Measurements from ENCODE around the gene ACTN4. TPM values are rescaled to one million over a fixed set of nuclear protein-coding genes. Genes with fewer than 3 reads are reported as not detected.
"Not testable (repeated sequence)": the region's sequence is repeated elsewhere in the genome, so short reads cannot be mapped to it uniquely, and the experiment has no call there.

ACTN4 gene
- total RNA-seq, 1 donor from 2014 or later, result 145 TPM

- DNase-seq (ENCODE audit: missing footprints); ATAC-seq; intact Hi-C loops (cut with DNase I): not testable (repeated sequence)
Observed at GRCh38 chr19:38761884-38762389, 114.5 kb downstream of the ACTN4 start.

- ATAC-seq (no peak), DNase-seq (ENCODE audit: missing footprints) (no peak)
- intact Hi-C loops (cut with DNase I), result no loop called here
Observed at GRCh38 chr19:38763795-38764220, 116.4 kb downstream of the ACTN4 start.

- no peak for ATAC-seq
- no peak for DNase-seq (ENCODE audit: missing footprints)
- intact Hi-C loops (cut with DNase I), result no loop called here
Observed at GRCh38 chr19:38765214-38765613, 117.8 kb downstream of the ACTN4 start.

- intact Hi-C loops (cut with DNase I), result no loop called here
- DNase-seq (ENCODE audit: missing footprints) (no peak), ATAC-seq (no peak)
Observed at GRCh38 chr19:38766276-38767047, 119.0 kb downstream of the ACTN4 start.

GRCh38 chr19:38769635-38770211, 122.3 kb downstream of the ACTN4 start:
- intact Hi-C loops (cut with DNase I), result loop anchor here (2.0 kb wide), 1 partner anchor 37 kb away; no protein-coding TSS in a partner anchor
- DNase-seq (ENCODE audit: missing footprints) (peak; percentile 96), ATAC-seq (peak; percentile 85)

- intact Hi-C loops (cut with DNase I); DNase-seq (ENCODE audit: missing footprints): not testable (repeated sequence)
- ATAC-seq, result peak; percentile 8
Observed at GRCh38 chr19:38770228-38770948, 122.9 kb downstream of the ACTN4 start.

GRCh38 chr19:38770949-38771275, 123.5 kb downstream of the ACTN4 start:
- peak; percentile 93 for ATAC-seq
- intact Hi-C loops (cut with DNase I); DNase-seq (ENCODE audit: missing footprints): not testable (repeated sequence)

- DNase-seq (ENCODE audit: missing footprints); ATAC-seq; intact Hi-C loops (cut with DNase I): not testable (repeated sequence)
Observed at GRCh38 chr19:38771569-38771968, 124.1 kb downstream of the ACTN4 start.

- DNase-seq (ENCODE audit: missing footprints) (no peak), ATAC-seq (no peak)
- intact Hi-C loops (cut with DNase I), result no loop called here
Observed at GRCh38 chr19:38773469-38774177, 126.2 kb downstream of the ACTN4 start, which contains the start of gene LGALS7. LGALS7 (minus strand) TSS chr19:38773517; CDS start chr19:38773492, 25 bp downstream.

GRCh38 chr19:38774181-38774950, 126.9 kb downstream of the ACTN4 start:
- no peak for ATAC-seq
- DNase-seq (ENCODE audit: missing footprints), result no peak
- intact Hi-C loops (cut with DNase I), result no loop called here

- no peak for DNase-seq (ENCODE audit: missing footprints)
- no peak for ATAC-seq
- intact Hi-C loops (cut with DNase I), result no loop called here
Observed at GRCh38 chr19:38778733-38779132, 131.3 kb downstream of the ACTN4 start.

GRCh38 chr19:38780443-38780842, 133.0 kb downstream of the ACTN4 start:
- ATAC-seq (no peak), DNase-seq (ENCODE audit: missing footprints) (no peak)
- intact Hi-C loops (cut with DNase I), result no loop called here

- intact Hi-C loops (cut with DNase I), result no loop called here
- ATAC-seq (no peak), DNase-seq (ENCODE audit: missing footprints) (no peak)
Observed at GRCh38 chr19:38781058-38781457, 133.6 kb downstream of the ACTN4 start.

Other genes starting within 250 kb of the ACTN4 start
- gene FAM98C, start 244.6 kb upstream of the ACTN4 start, total RNA-seq, result 15.1 TPM
- 1.7 TPM for gene RASGRP4, start 221.4 kb upstream of the ACTN4 start, total RNA-seq
- 0.81 TPM for gene RYR1, start 214.0 kb upstream of the ACTN4 start, total RNA-seq
- 3.1 TPM for gene MAP4K1, start 29.7 kb upstream of the ACTN4 start, total RNA-seq
- gene EIF3K, start 28.5 kb upstream of the ACTN4 start, total RNA-seq, result 660 TPM
- gene CAPN12, start 96.8 kb downstream of the ACTN4 start, total RNA-seq, result not detected
- gene LGALS7, start 125.9 kb downstream of the ACTN4 start, total RNA-seq, result not detected
- not detected for gene LGALS7B, start 141.6 kb downstream of the ACTN4 start, total RNA-seq
- gene LGALS4, start 165.3 kb downstream of the ACTN4 start, total RNA-seq, result 0.76 TPM
- 1,308 TPM for gene ECH1, start 184.1 kb downstream of the ACTN4 start, total RNA-seq
- 184 TPM for gene HNRNPL, start 202.3 kb downstream of the ACTN4 start, total RNA-seq
- 4.1 TPM for gene RINL, start 230.6 kb downstream of the ACTN4 start, total RNA-seq

Data from Right ventricle myocardium inferior (tissue), 1 donor.